HCT116 (cell line): ENCODE measurements around the gene TRIM14. TPM values are rescaled to one million over a fixed set of nuclear protein-coding genes. Genes with fewer than 3 reads are reported as not detected.

Experiments used
- ATAC-seq: fragments of 200-7000 bp; cut with Tn5 transposase; 2 replicates; pipeline ENCODE4 v1.9.1; 2020; ENCODE audit warnings: mild to moderate bottlenecking, moderate library complexity
- Bru-seq: library from RNA; stranded (reverse); fragments of 400-500 nt; gene quantifications from one replicate; lab custom pipeline; 2021; lab: Mats Ljungman, UMichigan
- BruChase-seq, 2 experiments: library from RNA; stranded (reverse); fragments of 400-500 nt; gene quantifications; one replicate each; lab custom pipeline; 2021; lab: Mats Ljungman, UMichigan
- BruUV-seq: library from RNA; stranded (reverse); fragments of 400-500 nt; replicated peaks from 2 replicates; lab custom pipeline; 2021; lab: Mats Ljungman, UMichigan
- CTCF ChIA-PET: fragments of 300-600 bp; sonication (Branson Sonifier 250); formaldehyde crosslinking; loops from one replicate; lab custom pipeline; 2021; ENCODE audit warnings: antibody characterized with exemption; lab: Charles Lee
- POLR2A ChIA-PET: fragments of 300-600, 350-600 bp; sonication (Branson Sonifier 250); formaldehyde crosslinking; loops from one replicate; lab custom pipeline; 2021; ENCODE audit warnings: antibody characterized with exemption; lab: Charles Lee
- RAD21 ChIA-PET, 2 experiments: fragments of 300-600 bp; sonication (Branson Sonifier 250); formaldehyde crosslinking; loops; one replicate each; lab custom pipeline; 2023; ENCODE audit warnings: low total read pairs in 2 of 2; ENCODE audit not compliant: uncharacterized antibody in 2 of 2, unreplicated experiment in 2 of 2, low non-redundant PET in 1 of 2; lab: Charles Lee
- DNase-seq: peaks from one replicate; pipeline ENCODE4 v3.0.0-alpha.2; 2010; ENCODE audit warnings: low read depth, low spot score
- H2AFZ ChIP-seq: fragments of 200-600 bp; shearing (Covaris generic), sonication (generic); 2 replicates; pipeline ENCODE4 v1.6.1; 2017; ENCODE audit warnings: low read depth, mixed run types, mixed read lengths, antibody characterized with exemption, low read length; ENCODE audit not compliant: poor library complexity, severe bottlenecking
- H3K27ac ChIP-seq: 2 replicates; pipeline ENCODE4 v1.5.1; 2012; ENCODE audit warnings: low read depth, low read length
- H3K27me3 ChIP-seq: fragments of 200-600 bp; sonication (generic); 2 replicates; pipeline ENCODE4 v1.6.1; 2016; ENCODE audit warnings: mixed run types, low read length, mixed read lengths; ENCODE audit not compliant: insufficient read depth
- H3K36me3 ChIP-seq, 2 experiments: fragments of 200-500 bp in 1 of 2; fragments of 200-600 bp in 1 of 2; sonication (Bioruptor generic) in 1 of 2; sonication (generic) in 1 of 2; 2 replicates each; pipeline versions ENCODE4 v1.5.1 to v1.6.1; 2014 to 2016; ENCODE audit warnings: low read length in 2 of 2, inconsistent platforms in 1 of 2, mixed read lengths in 1 of 2, mixed run types in 1 of 2; ENCODE audit not compliant: insufficient read depth in 2 of 2, control insufficient read depth in 1 of 2
- H3K4me1 ChIP-seq, 2 experiments: fragments of 200-600 bp in 1 of 2; sonication (generic) in 1 of 2; 2 replicates each; pipeline versions ENCODE4 v1.5.1 to v1.6.1; 2012 to 2017; ENCODE audit warnings: low read length in 2 of 2, inconsistent platforms in 1 of 2, mild to moderate bottlenecking in 1 of 2, mixed read lengths in 1 of 2, mixed run types in 1 of 2, moderate library complexity in 1 of 2; ENCODE audit not compliant: insufficient read depth in 2 of 2, control insufficient read depth in 1 of 2
- H3K4me2 ChIP-seq: fragments of 200-600 bp; sonication (generic); 2 replicates; pipeline ENCODE4 v1.6.1; 2017; ENCODE audit warnings: mixed run types, low read length, mixed read lengths
- H3K4me3 ChIP-seq, 2 experiments: fragments of 200-600 bp in 1 of 2; sonication (generic) in 1 of 2; replicated peaks in 1 of 2; 2 replicates each; pipeline ENCODE4 v1.5.1; 2011 to 2016; ENCODE audit warnings: low read length in 2 of 2, control low read depth in 1 of 2, low read depth in 1 of 2, mild to moderate bottlenecking in 1 of 2, mixed read lengths in 1 of 2, mixed run types in 1 of 2
- H3K79me2 ChIP-seq: fragments of 200-600 bp; sonication (generic); 2 replicates; pipeline ENCODE4 v1.6.1; 2017; ENCODE audit warnings: mild to moderate bottlenecking, mixed run types, low read length, moderate library complexity, mixed read lengths; ENCODE audit not compliant: insufficient read depth
- H3K9ac ChIP-seq: fragments of 200-600 bp; sonication (generic); 2 replicates; pipeline ENCODE4 v1.6.1; 2016; ENCODE audit warnings: low read length, mixed read lengths
- H3K9me2 ChIP-seq: fragments of 200-600 bp; sonication (generic), shearing (Covaris generic); 2 replicates; pipeline ENCODE4 v1.6.1; 2017; ENCODE audit warnings: mixed run types, mild to moderate bottlenecking, moderate library complexity; ENCODE audit not compliant: insufficient read depth
- H3K9me3 ChIP-seq, 2 experiments: fragments of 200-500 bp in 1 of 2; fragments of 200-600 bp in 1 of 2; sonication (Bioruptor generic) in 1 of 2; sonication (generic) in 1 of 2; 2 replicates each; pipeline ENCODE4 v1.6.1; 2014 to 2017; ENCODE audit warnings: low read length in 2 of 2, mixed read lengths in 2 of 2, inconsistent platforms in 1 of 2, low read depth in 1 of 2, mild to moderate bottlenecking in 1 of 2, mixed run types in 1 of 2, moderate library complexity in 1 of 2; ENCODE audit not compliant: control insufficient read depth in 1 of 2, insufficient read depth in 1 of 2
- H4K20me1 ChIP-seq: fragments of 200-600 bp; sonication (generic), shearing (Covaris generic); 2 replicates; pipeline ENCODE4 v1.6.1; 2017; ENCODE audit warnings: mixed run types, mild to moderate bottlenecking, moderate library complexity; ENCODE audit not compliant: insufficient read depth
- CBX3 ChIP-seq: IDR thresholded peaks from 2 replicates; pipeline ENCODE4 v1.6.1; 2012; ENCODE audit warnings: low read depth
- CEBPB ChIP-seq: IDR thresholded peaks from 2 replicates; pipeline ENCODE4 v1.6.1; 2012; ENCODE audit warnings: low read depth
- EGR1 ChIP-seq: IDR thresholded peaks from 2 replicates; pipeline ENCODE4 v1.6.1; 2012; ENCODE audit warnings: low read depth
- ELF1 ChIP-seq: IDR thresholded peaks from 2 replicates; pipeline ENCODE4 v1.6.1; 2012; ENCODE audit warnings: low read depth, borderline replicate concordance
- EZH2 ChIP-seq: fragments of 200-600 bp; sonication (generic); IDR thresholded peaks from 2 replicates; pipeline ENCODE4 v1.6.1; 2017; ENCODE audit warnings: antibody characterized with exemption, mixed run types
- EZH2phosphoT487 ChIP-seq: fragments of 200-600 bp; IDR thresholded peaks from 2 replicates; pipeline ENCODE4 v1.6.1; 2018; ENCODE audit warnings: antibody characterized with exemption, borderline replicate concordance
- JUND ChIP-seq: IDR thresholded peaks from 2 replicates; pipeline ENCODE4 v1.6.1; 2012
- MAX ChIP-seq: IDR thresholded peaks from 2 replicates; pipeline ENCODE4 v1.6.1; 2012
- POLR2A ChIP-seq: IDR thresholded peaks from 2 replicates; pipeline ENCODE4 v1.7.0; 2011; ENCODE audit warnings: borderline replicate concordance; ENCODE audit not compliant: insufficient read depth, insufficient read length; ENCODE audit errors: extremely low read depth
- POLR2AphosphoS5 ChIP-seq: IDR thresholded peaks from 2 replicates; pipeline ENCODE4 v1.6.1; 2011; ENCODE audit warnings: mild to moderate bottlenecking, low read depth, low read length, moderate library complexity
- RAD21 ChIP-seq: IDR thresholded peaks from 2 replicates; pipeline ENCODE4 v1.6.1; 2012; ENCODE audit warnings: low read depth, mild to moderate bottlenecking
- REST ChIP-seq: IDR thresholded peaks from 2 replicates; pipeline ENCODE4 v1.6.1; 2012; ENCODE audit warnings: low read depth
- SIN3A ChIP-seq: IDR thresholded peaks from 2 replicates; pipeline ENCODE4 v1.6.1; 2012; ENCODE audit warnings: low read depth
- SP1 ChIP-seq: IDR thresholded peaks from 2 replicates; pipeline ENCODE4 v1.6.1; 2012; ENCODE audit warnings: low read depth
- SRF ChIP-seq: IDR thresholded peaks from 2 replicates; pipeline ENCODE4 v1.6.1; 2012; ENCODE audit warnings: low read depth
- TCF7L2 ChIP-seq: IDR thresholded peaks from 2 replicates; pipeline ENCODE4 v1.7.0; 2011; ENCODE audit warnings: borderline replicate concordance, inconsistent platforms; ENCODE audit not compliant: insufficient read depth, insufficient read length; ENCODE audit errors: extremely low read depth
- YY1 ChIP-seq: IDR thresholded peaks from 2 replicates; pipeline ENCODE4 v1.6.1; 2011; ENCODE audit warnings: low read length, low read depth, moderate library complexity, mild to moderate bottlenecking; ENCODE audit not compliant: insufficient replicate concordance; ENCODE audit errors: extremely low read depth
- ZFX ChIP-seq: fragments of 450-650 bp; IDR thresholded peaks from 2 replicates; pipeline ENCODE4 v1.6.1; 2017
- ZNF274 ChIP-seq: fragments of 200-500 bp; sonication (Bioruptor generic); IDR thresholded peaks from 2 replicates; pipeline ENCODE4 v1.6.1; 2014; ENCODE audit warnings: mild to moderate bottlenecking, low read depth, low read length, inconsistent platforms
- intact Hi-C: fragments of 100-400 bp; cut with micrococcal nuclease; formaldehyde crosslinking; loops from 2 replicates; pipeline ENCODE4 v1.10.0; 2022
- long read RNA-seq: library from polyadenylated mRNA; unstranded; transcript quantifications from one replicate; pipeline ENCODE4 v2.0.0, GENCODE V29; 2021; ENCODE audit not compliant: unreplicated experiment
- polyA plus RNA-seq: library from polyadenylated mRNA; unstranded; fragments of >200 nt; gene quantifications from 2 replicates; pipeline ENCODE4 v1.2.1, GENCODE V29; 2012; ENCODE audit warnings: missing spikeins
- total RNA-seq: library from RNA; stranded (reverse); gene quantifications from one replicate; pipeline ENCODE4 v1.2.1, GENCODE V29; 2021; ENCODE audit not compliant: unreplicated experiment
- TF ChIP-seq, protein P1 (sequence below): IDR thresholded peaks from 2 replicates; pipeline ENCODE4 v1.6.1; 2012

Gene TRIM14, protein sequence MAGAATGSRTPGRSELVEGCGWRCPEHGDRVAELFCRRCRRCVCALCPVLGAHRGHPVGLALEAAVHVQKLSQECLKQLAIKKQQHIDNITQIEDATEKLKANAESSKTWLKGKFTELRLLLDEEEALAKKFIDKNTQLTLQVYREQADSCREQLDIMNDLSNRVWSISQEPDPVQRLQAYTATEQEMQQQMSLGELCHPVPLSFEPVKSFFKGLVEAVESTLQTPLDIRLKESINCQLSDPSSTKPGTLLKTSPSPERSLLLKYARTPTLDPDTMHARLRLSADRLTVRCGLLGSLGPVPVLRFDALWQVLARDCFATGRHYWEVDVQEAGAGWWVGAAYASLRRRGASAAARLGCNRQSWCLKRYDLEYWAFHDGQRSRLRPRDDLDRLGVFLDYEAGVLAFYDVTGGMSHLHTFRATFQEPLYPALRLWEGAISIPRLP
- 24.4 TPM for total RNA-seq
- 9.4 and 11.2 TPM in 2 replicates for polyA plus RNA-seq
- Bru-seq, nascent RNA, result percentile 54 among the genes with signal in this experiment
- percentile 62 among the genes with signal in this experiment for BruChase-seq, experiment 1, labeled RNA remaining after a 6-hour chase
- BruChase-seq, experiment 2, labeled RNA remaining after a 2-hour chase, result percentile 57 among the genes with signal in this experiment
- long read RNA-seq, full-length matches to known transcripts, result 12 of 41 reads
- long read RNA-seq, partial matches to known transcripts, result 6 of 41 reads
- long read RNA-seq, other reads (novel, unspliced or antisense), result 23 of 41 reads

DNA sequence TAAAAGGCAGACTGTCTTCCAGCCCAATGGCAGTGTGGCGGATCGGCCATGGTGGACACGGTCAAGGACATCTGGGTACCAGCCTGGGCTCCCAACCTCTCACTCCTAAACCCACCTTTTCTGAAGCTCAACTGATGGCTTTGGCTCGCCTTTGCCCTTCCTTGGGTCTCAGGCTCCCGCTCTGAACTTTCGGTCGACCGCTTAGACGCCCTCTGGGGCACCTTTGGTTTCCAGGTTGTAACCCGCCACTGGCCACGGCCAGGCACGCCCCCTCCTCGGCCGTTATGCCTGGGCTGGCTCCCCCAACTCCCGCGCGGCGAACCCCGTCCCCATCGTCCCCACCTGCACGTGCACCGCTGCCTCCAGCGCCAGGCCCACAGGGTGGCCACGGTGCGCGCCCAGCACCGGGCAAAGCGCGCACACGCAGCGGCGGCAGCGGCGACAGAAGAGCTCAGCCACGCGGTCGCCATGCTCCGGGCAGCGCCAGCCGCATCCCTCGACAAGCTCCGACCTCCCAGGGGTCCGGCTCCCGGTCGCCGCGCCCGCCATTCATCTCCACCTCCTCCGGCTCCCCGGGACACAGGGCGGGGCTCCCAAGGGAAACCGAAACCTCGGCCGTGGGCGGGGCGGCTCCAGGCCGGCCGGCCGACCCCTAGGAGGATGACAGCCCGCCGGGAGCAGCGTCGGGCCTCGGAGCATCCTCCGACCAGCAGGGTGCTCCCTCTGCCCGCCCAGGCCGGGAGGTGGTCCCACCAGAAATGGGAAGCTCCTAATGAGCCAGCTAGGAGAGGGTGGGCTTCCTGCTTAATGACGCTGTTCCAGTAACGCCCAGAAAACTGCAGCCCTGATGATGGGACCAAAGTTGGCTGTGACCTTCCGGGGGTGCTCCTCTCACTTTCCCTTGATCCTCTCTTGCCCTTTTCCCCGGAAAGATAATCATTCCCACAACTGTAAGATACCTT lies at the start of gene TRIM14:
TSS of gene TRIM14 (minus strand) at position 583 of the 962 bp plus-strand sequence. CDS start at position 549, 34 bp downstream.
- Histone ChIP-seq H3K4me3 (peak within 1 kb of the TSS; percentile 51 to 82), H3K9me2 (no peaks in the 10 kb centered on the region), H3K27ac (peak within 1 kb of the TSS; percentile 81), H3K9ac (peak within 1 kb of the TSS; percentile 77), H3K9me3 (no peaks in the 10 kb centered on the region), H4K20me1 (no peaks in the 10 kb centered on the region), H3K4me2 (peak within 1 kb of the TSS; percentile 90), H2AFZ (peak within 1 kb of the TSS; percentile 96), H3K27me3 (no peaks in the 10 kb centered on the region), H3K36me3 (no peaks in the 10 kb centered on the region), H3K79me2 (no peaks in the 10 kb centered on the region), H3K4me1 (peaks cover 8 to 33% of the 10 kb centered on the region in 2 experiments; a peak in 3 of 4 replicates)
- DNase-seq, result peak; percentile 18
- POLR2A ChIA-PET, result interaction anchor here (0.9 to 1.3 kb wide), 2 partner anchors 11 to 123 kb away, joined by 3 read pairs; no protein-coding TSS in a partner anchor
- RAD21 ChIA-PET, result no interaction called here
- CTCF ChIA-PET, result interaction anchor here (1.0 to 1.2 kb wide), 3 partner anchors 13 to 144 kb away, joined by 3 to 4 read pairs (median 3); no protein-coding TSS in a partner anchor
- BruUV-seq, result no TSS peak
- intact Hi-C loops, result loop anchor here (2.0 kb wide), 1 partner anchor 74 kb away; the partner anchor contains the start of gene CORO2A
- ATAC-seq, result peak; percentile 87
- TF ChIP-seq MAX, result peak; percentile 95
- TF ChIP-seq JUND, result no peak
- TF ChIP-seq, protein P1, sequence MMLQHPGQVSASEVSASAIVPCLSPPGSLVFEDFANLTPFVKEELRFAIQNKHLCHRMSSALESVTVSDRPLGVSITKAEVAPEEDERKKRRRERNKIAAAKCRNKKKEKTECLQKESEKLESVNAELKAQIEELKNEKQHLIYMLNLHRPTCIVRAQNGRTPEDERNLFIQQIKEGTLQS, result no peak
- TF ChIP-seq TCF7L2, result peak; percentile 33
- TF ChIP-seq EGR1, result 0 out of 2 replicates have a peak, but pooled peaks have one; percentile 30
- TF ChIP-seq EZH2, result no peak
- TF ChIP-seq RAD21, result peak; percentile 52
- no peak for TF ChIP-seq CBX3
- TF ChIP-seq ZFX, result peak; percentile 80
- TF ChIP-seq CEBPB, result no peak
- TF ChIP-seq POLR2A, result no peak
- TF ChIP-seq YY1, result peak; percentile 36
- no peak for TF ChIP-seq ZNF274
- peak; percentile 50 for TF ChIP-seq POLR2AphosphoS5
- no peak for TF ChIP-seq SP1
- TF ChIP-seq SRF, result no peak
- no peak for TF ChIP-seq ELF1
- no peak for TF ChIP-seq EZH2phosphoT487
- TF ChIP-seq SIN3A, result 0 out of 2 replicates have a peak, but pooled peaks have one; percentile 60
- TF ChIP-seq REST, result no peak
